ENCODE data around the gene EHHADH.

DNA sequence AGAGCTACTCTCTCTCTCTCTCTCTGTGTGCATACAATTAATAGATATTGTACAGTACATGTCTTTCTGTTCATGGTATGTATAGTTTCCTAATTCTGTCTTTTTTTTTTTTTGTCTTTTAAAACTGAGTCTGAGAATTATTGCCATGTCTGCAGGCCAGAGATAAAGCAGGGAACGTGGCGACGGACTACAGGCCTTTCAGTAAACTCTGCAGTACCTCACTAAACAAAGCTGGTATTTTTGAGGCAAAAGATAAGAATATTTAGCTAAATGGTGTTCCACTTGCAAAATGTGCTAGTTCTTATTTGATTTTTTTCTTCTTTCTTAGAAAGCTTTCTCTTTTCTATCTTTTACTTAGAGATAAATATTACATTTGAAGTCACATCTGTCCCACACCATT lies 44.0 kb upstream of the EHHADH start:
- no peak for TF ChIP-seq POLR2AphosphoS5 (IDR thresholded peaks at IDR 0.05; ENCODE audit: borderline replicate concordance, low read depth, low read length)
- TF ChIP-seq EZH2 (IDR thresholded peaks at IDR 0.05) = no peak
- TF ChIP-seq FOXP2 (optimal IDR thresholded peaks at IDR 0.05; ENCODE audit: control extremely low read depth, extremely low read length, insufficient read depth) = no peak

Measured in SK-N-MC (cell line).